SHP77 (cell line): ENCODE measurements around the gene ZNF486.
"Not testable (repeated sequence)": the region's sequence is repeated elsewhere in the genome, so short reads cannot be mapped to it uniquely, and the experiment has no call there.

ENCODE experiments used
- DNase-seq, 2 experiments: peaks; one replicate each; lab custom pipeline; 2025; lab: John Stamatoyannopoulos, UW

ZNF486 gene

GRCh38 chr19:20167020-20167644, at the start of gene ZNF486:
Gene ZNF486, plus strand, starts transcription at chr19:20167214. Its CDS starts 117 bp downstream, at chr19:20167331.
- DNase-seq: peak; percentile 93 to 96

GRCh38 chr19:20118064-20118839, 48.8 kb upstream of the ZNF486 start:
- not testable (repeated sequence) for DNase-seq

- DNase-seq: no peak
Measured at GRCh38 chr19:20124879-20125278, 42.1 kb upstream of the ZNF486 start.

GRCh38 chr19:20132933-20133332, 34.1 kb upstream of the ZNF486 start:
- not testable (repeated sequence) for DNase-seq

- not testable (repeated sequence) for DNase-seq
Measured at GRCh38 chr19:20137714-20138113, 29.3 kb upstream of the ZNF486 start.

GRCh38 chr19:20151617-20152145, 15.3 kb upstream of the ZNF486 start:
- DNase-seq: no peak

- DNase-seq: peak in 1 of 2 experiments; percentile 22
Measured at GRCh38 chr19:20152506-20152905, 14.5 kb upstream of the ZNF486 start.

- DNase-seq: no peak
Measured at GRCh38 chr19:20153281-20153680, 13.7 kb upstream of the ZNF486 start.

- no peak for DNase-seq
Measured at GRCh38 chr19:20154636-20155035, 12.4 kb upstream of the ZNF486 start.

- DNase-seq: no peak
Measured at GRCh38 chr19:20162821-20163220, 4.2 kb upstream of the ZNF486 start.

GRCh38 chr19:20164456-20164855, 2.6 kb upstream of the ZNF486 start:
- DNase-seq: no peak

- no peak for DNase-seq
Measured at GRCh38 chr19:20165971-20166592, 932 bp upstream of the ZNF486 start.

GRCh38 chr19:20167651-20168122, 673 bp downstream of the ZNF486 start:
- no peak for DNase-seq

GRCh38 chr19:20171285-20171684, 4.3 kb downstream of the ZNF486 start:
- DNase-seq: no peak

GRCh38 chr19:20175848-20176247, 8.8 kb downstream of the ZNF486 start:
- DNase-seq: not testable (repeated sequence)

GRCh38 chr19:20179956-20180355, 12.9 kb downstream of the ZNF486 start:
- DNase-seq: not testable (repeated sequence)

GRCh38 chr19:20182222-20182785, 15.3 kb downstream of the ZNF486 start:
- DNase-seq: no peak

GRCh38 chr19:20186174-20186573, 19.2 kb downstream of the ZNF486 start:
- no peak for DNase-seq

GRCh38 chr19:20197747-20198146, 30.7 kb downstream of the ZNF486 start:
- no peak for DNase-seq

- no peak for DNase-seq
Measured at GRCh38 chr19:20209051-20209450, 42.0 kb downstream of the ZNF486 start.

GRCh38 chr19:20214366-20214765, 47.4 kb downstream of the ZNF486 start:
- not testable (repeated sequence) for DNase-seq

GRCh38 chr19:20221605-20222004, 54.6 kb downstream of the ZNF486 start:
- not testable (repeated sequence) for DNase-seq
